Jurkat, Clone E6-1 (cell line): ENCODE data around the gene SGIP1.
"Not testable (repeated sequence)": the region's sequence is repeated elsewhere in the genome, so short reads cannot be mapped to it uniquely, and the experiment has no call there.

Experiments used
- DNase-seq: peaks from one replicate; pipeline ENCODE4 v3.0.0-alpha.2; 2011; ENCODE audit warnings: low read depth, low spot score
- H3K4me3 ChIP-seq: 2 replicates; pipeline ENCODE4 v1.5.1; 2011; ENCODE audit warnings: mild to moderate bottlenecking, low read length, control low read depth, moderate library complexity

The SGIP1 gene

GRCh38 chr1:66775646-66776045, 241.7 kb downstream of the SGIP1 start:
- no peak for DNase-seq
- H3K4me3 ChIP-seq: no peak overlapping the region

GRCh38 chr1:66777831-66778230, 243.9 kb downstream of the SGIP1 start:
- H3K4me3 ChIP-seq: no peak overlapping the region
- no peak for DNase-seq

GRCh38 chr1:66778266-66778665, 244.3 kb downstream of the SGIP1 start:
- no peak overlapping the region for H3K4me3 ChIP-seq
- no peak for DNase-seq

- no peak overlapping the region for H3K4me3 ChIP-seq
- DNase-seq: no peak
These were observed 245.0 kb downstream of the SGIP1 start for GRCh38 chr1:66778969-66779368.

- DNase-seq: no peak
- H3K4me3 ChIP-seq: no peak overlapping the region
These were observed 245.6 kb downstream of the SGIP1 start for GRCh38 chr1:66779475-66780078.

GRCh38 chr1:66785800-66786199, 251.8 kb downstream of the SGIP1 start:
- not testable (repeated sequence) for H3K4me3 ChIP-seq, DNase-seq

- no peak overlapping the region for H3K4me3 ChIP-seq
- DNase-seq: no peak
These were observed 253.7 kb downstream of the SGIP1 start for GRCh38 chr1:66787641-66788040.

GRCh38 chr1:66788231-66788939, 254.4 kb downstream of the SGIP1 start:
- no peak for DNase-seq

GRCh38 chr1:66791621-66792610, 258.0 kb downstream of the SGIP1 start:
- H3K4me3 ChIP-seq: no peak overlapping the region
- DNase-seq: no peak

More at GRCh38 chr1:66788231-66788939, 254.4 kb downstream of the SGIP1 start:
- H3K4me3 ChIP-seq: no peak overlapping the region

GRCh38 chr1:66795839-66796238, 261.9 kb downstream of the SGIP1 start:
- H3K4me3 ChIP-seq, DNase-seq: not testable (repeated sequence)
